Inferior parietal cortex (tissue), 1 donor: ENCODE results near the gene CLCN4.

Source experiments
- DNase-seq: peaks from one replicate; pipeline ENCODE4 v3.0.0-alpha.2; 2016; ENCODE audit errors: extremely low spot score

CLCN4 gene

GRCh38 chrX:10129229-10129628 lies 27.5 kb upstream of the CLCN4 start:
- DNase-seq: no peak

- DNase-seq: no peak
Measured at GRCh38 chrX:10130354-10130753, 26.4 kb upstream of the CLCN4 start.

GRCh38 chrX:10133980-10134676 lies 22.6 kb upstream of the CLCN4 start:
- no peak for DNase-seq

- DNase-seq: no peak
Measured at GRCh38 chrX:10134921-10135320, 21.9 kb upstream of the CLCN4 start.

DNA sequence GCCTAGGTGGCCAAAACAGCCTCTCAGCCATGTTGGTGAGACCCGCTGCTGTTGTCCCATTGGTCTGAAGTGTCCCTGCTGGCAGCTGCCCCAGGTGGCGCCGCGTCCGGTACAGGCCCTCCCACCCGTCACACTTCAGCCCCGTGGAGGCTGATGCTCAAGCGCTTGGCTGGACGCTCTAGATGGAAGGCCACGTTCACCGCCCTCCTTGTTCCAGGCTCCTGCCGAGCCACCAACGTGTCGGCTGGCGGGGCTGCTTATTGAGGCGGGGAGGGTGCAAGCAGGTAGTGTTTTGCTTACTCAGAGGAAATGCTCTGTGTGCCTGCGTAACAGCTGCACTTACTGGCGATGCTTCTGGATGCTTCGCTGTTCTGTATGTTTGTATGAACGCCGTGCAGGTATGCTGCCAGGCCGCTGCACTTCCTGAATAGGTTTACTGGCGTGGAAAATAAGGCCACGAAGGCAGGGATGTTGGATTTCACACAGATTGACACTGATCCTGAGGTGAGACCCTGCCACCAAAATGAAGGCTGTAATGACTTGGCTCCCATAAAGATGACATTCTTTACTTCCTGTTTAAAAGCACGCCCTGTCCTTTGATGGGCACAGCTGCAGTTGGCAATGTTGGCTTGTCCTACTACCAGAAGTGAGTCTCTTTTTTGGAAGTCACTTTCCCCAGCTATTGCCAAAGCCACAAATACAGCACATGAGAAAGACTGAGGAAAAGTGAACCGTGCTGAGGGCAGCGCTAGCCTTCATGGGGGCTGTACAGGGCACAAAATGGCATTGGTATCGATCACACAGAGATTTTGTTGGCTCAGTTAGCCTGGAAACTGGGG lies 21.0 kb upstream of the CLCN4 start:
- DNase-seq: no peak

DNA sequence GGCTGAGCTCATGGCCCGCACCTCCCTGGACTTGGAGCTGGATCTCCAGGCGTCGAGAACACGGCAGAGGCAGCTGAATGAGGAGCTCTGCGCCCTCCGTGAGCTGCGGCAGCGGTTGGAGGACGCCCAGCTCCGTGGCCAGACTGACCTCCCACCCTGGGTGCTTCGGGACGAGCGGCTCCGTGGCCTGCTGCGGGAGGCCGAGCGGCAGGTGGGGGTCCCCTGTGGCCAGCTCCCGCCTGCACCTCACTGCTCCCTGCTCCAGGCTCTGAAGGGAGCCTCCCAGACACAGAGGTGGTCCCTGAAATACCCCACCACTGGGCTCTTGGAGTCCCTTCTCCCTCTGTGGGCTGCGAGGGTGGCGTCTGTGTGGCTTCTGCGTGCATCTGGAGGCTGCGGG lies 18.0 kb upstream of the CLCN4 start:
- DNase-seq: no peak

GRCh38 chrX:10140264-10140663 lies 16.5 kb upstream of the CLCN4 start:
- no peak for DNase-seq

DNA sequence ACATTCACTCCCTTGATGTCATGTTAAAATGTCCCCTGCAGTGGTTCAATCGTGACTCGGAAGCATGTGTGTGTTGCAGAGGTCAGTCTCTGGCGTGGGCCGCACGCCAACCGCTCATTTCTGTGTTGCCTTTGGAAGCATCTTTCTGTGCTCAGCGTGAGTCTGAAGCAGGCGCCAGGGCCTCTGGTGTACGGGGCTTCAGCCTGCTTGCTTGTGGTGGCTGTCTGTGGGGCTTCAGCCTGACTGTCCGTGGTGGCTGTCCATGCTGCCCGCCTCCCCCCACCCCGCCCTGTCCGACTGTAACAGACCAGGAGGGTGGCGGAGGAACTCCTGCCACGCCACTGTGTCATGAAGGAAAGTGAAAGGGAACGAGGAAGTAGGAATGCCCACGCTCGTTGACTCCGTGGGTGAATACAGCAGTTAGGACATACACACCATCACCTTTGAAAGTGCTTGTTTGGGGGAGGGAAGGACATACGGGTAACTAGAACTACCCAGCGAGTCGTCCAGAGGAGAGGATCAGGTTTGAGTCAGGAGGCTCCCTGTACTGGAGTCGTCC lies 14.7 kb upstream of the CLCN4 start:
- no peak for DNase-seq

- no peak for DNase-seq
Measured at GRCh38 chrX:10143071-10143983, 13.4 kb upstream of the CLCN4 start.

DNA sequence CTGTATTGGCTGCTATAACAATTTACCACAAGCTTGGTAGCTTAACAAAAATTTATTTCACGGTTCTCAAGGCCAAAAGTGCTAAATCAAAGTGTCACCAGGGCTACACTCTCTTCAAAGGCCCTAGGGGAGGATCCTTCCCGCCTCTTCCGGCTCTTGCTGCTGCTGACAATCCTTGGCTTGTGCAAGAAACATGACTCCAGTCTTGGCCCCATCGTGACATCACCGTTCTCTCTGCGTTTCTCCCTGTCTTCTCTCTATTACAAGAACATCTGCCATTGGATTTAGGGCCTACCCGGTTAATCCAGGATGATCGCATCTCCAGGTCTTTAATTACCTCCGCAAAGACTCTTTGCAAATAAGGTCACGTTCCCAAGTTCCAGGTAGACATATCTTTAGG lies 10.4 kb upstream of the CLCN4 start:
- no peak for DNase-seq

DNA sequence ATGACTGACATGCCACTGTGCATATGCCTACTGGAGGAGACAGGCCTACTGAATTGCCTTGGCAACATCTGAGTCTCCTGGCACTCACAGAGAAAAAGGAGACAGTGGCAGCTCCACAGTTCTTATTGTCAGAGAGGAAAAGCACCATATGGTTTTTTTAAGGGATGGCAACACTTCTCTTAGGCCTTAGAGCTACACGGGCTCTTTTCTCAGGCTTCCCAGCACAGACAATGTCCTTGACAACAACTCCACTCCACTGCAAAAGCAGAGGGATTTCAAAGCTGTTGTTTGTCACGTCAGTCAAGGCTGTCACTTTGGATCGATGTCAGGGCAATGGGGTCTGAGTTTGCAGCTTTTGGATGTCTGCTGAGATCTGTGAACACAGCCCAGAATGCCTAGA lies 4.7 kb upstream of the CLCN4 start:
- DNase-seq: no peak

GRCh38 chrX:10155137-10155536 lies 1.6 kb upstream of the CLCN4 start:
- DNase-seq: no peak

GRCh38 chrX:10157032-10157341 lies 212 bp downstream of the CLCN4 start:
- no peak for DNase-seq

DNA sequence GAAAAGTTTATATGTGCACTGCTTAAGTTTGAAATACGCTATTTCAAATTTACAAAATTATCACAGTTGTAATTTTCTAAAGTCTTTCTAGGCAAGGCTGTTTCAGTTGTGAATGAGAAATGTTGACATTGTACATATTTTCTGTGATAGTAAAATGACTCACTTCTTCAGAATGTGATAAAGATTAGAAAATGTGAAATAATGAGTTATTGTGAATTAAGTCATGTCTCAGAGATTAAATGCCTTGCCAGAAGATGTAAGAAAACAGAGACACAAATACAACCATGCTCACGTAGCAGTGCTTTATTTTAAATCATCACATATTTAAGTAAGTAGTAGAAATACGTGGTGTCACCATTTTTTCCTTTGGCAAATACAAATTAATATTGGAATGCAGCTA lies 768 bp downstream of the CLCN4 start:
- DNase-seq: no peak

GRCh38 chrX:10158279-10159144 lies 1.7 kb downstream of the CLCN4 start:
- DNase-seq: no peak

DNA sequence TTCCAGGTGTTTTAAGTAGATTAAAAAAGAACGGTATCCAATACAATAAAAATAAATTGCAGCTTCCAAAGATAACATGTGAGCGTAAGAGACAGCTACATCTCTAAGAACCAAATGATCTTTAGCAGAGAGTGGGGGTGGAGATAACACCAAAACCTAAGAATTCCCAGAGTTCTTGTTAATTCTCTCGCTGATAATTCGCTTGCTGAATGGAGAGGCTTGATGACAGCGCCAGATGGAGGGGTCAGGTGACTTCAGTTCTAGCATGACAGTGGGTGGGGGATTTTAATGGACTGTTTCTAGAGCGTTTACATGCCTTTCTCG lies 2.3 kb downstream of the CLCN4 start:
- no peak for DNase-seq

DNA sequence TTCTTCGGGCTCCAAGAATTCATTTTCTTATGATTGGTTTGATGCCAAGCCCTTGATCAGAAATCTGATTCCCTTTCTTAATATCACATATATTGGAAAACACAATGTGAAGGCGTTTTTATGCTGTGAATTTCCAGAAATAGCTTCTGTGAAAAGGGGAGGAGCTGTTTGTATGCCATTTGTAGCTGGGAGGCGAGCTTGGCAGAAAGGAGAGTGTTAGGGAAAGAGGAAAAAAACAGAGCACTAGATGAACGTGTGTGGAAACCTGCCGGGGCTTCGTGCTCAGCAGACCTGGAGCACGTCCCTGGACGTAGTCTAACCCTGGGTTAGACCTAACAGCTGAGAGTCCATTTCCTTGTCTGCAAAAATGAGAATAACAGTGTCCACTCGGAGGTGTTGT lies 3.4 kb downstream of the CLCN4 start:
- no peak for DNase-seq

DNA sequence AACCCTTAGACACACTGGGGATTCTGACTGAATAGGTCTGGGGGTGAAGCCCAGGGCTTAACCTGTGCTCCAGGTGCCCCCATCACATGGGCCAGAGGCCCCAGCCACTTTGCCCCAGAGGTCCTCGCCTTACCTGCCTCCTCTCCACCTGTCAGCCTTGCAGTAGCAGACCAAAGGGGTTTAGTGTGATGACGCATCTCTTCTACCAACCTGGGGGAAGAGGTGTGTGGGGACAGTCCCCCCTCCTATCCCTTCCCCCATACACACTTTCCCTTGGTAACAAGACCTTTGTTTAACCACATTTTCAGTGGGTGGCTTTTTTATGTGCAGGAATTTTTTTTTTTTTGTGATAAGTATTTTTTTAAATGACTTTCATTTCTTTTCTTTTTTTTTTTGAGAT lies 6.3 kb downstream of the CLCN4 start:
- no peak for DNase-seq

- DNase-seq: no peak
Measured at GRCh38 chrX:10164879-10165278, 8.1 kb downstream of the CLCN4 start.

GRCh38 chrX:10165580-10166247 lies 8.9 kb downstream of the CLCN4 start:
- DNase-seq: no peak

DNA sequence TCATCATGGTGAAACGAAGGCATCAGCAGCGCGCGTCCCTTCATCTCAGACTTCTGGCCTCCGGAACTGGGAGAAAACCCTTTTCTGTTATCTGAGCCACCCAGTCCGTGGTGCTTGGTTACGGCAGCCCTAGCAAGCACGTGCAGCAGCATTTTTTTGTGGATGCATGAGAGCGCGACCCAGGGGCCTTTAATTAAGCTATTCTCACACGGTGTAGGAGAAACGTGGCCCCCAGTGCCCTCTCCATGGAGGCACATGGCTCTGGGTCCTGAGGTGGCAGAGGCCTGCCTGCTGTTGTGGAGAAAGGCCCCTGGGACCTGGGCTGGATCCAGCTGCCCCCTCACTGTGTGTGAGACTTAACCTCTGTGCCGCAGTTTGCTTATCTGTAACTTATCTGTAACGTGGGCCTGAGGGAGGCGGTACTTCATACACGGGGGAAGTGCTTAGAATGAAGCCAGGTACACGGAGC lies 9.5 kb downstream of the CLCN4 start:
- DNase-seq: no peak
